CD14-positive monocyte (primary cell): ENCODE data around the gene BTBD7. TPM values are rescaled to one million over a fixed set of nuclear protein-coding genes. Genes with fewer than 3 reads are reported as not detected.

Experiments used
- DNase-seq, 3 donors: peaks; one replicate each; pipeline ENCODE4 v3.0.0-alpha.2; 2011 to 2022
- H2AFZ ChIP-seq: 2 replicates; pipeline ENCODE4 v1.6.0; 2012; ENCODE audit warnings: mild to moderate bottlenecking, low read depth, low read length, inconsistent platforms; ENCODE audit not compliant: insufficient read depth, poor library complexity, severe bottlenecking
- H3K27ac ChIP-seq, 2 donors: 1 replicate in 1 of 2; 2 replicates in 1 of 2; pipeline ENCODE4 v1.5.1; 2012 to 2013; ENCODE audit warnings: low read length in 2 of 2, control low read depth in 1 of 2, inconsistent platforms in 1 of 2, low read depth in 1 of 2, mild to moderate bottlenecking in 1 of 2
- H3K27me3 ChIP-seq, 2 donors: one replicate each; pipeline versions ENCODE4 v1.6.0 to v1.6.1; 2011 to 2013; ENCODE audit warnings: low read length in 2 of 2; ENCODE audit not compliant: control insufficient read depth in 2 of 2, insufficient read depth in 2 of 2
- H3K36me3 ChIP-seq, 2 donors: replicated peaks in 1 of 2; 1 replicate in 1 of 2; 2 replicates in 1 of 2; pipeline versions ENCODE4 v1.5.1 to v1.6.1; 2012 to 2013; ENCODE audit warnings: low read length in 2 of 2, control low read depth in 1 of 2, inconsistent platforms in 1 of 2, mild to moderate bottlenecking in 1 of 2; ENCODE audit not compliant: insufficient read depth in 2 of 2, control insufficient read depth in 1 of 2
- H3K4me1 ChIP-seq, 2 donors: 1 replicate in 1 of 2; 2 replicates in 1 of 2; pipeline versions ENCODE4 v1.5.1 to v1.6.1; 2012 to 2013; ENCODE audit warnings: low read length in 2 of 2, control low read depth in 1 of 2, inconsistent platforms in 1 of 2, mild to moderate bottlenecking in 1 of 2, moderate library complexity in 1 of 2; ENCODE audit not compliant: insufficient read depth in 2 of 2, control insufficient read depth in 1 of 2
- H3K4me2 ChIP-seq: replicated peaks from 2 replicates; pipeline ENCODE3; 2012; ENCODE audit warnings: low read length, moderate library complexity, mild to moderate bottlenecking; ENCODE audit not compliant: poor library complexity, severe bottlenecking; ENCODE audit errors: extremely low read depth
- H3K4me3 ChIP-seq, 3 experiments: fragments of 200-600 bp in 1 of 3; sonication (generic) in 1 of 3; replicated peaks in 1 of 3; 1 replicate in 2 of 3; 2 replicates in 1 of 3; pipeline ENCODE4 v1.5.1; 2011 to 2013; ENCODE audit warnings: low read length in 3 of 3, mild to moderate bottlenecking in 3 of 3, control low read depth in 2 of 3, low read depth in 2 of 3, inconsistent platforms in 1 of 3, moderate library complexity in 1 of 3
- H3K79me2 ChIP-seq: 2 replicates; pipeline ENCODE4 v1.6.0; 2012; ENCODE audit warnings: mild to moderate bottlenecking, control low read depth, inconsistent platforms, low read length, moderate library complexity; ENCODE audit not compliant: insufficient read depth
- H3K9ac ChIP-seq: 2 replicates; pipeline ENCODE4 v1.6.0; 2017; ENCODE audit warnings: low read length, mild to moderate bottlenecking; ENCODE audit not compliant: insufficient read depth, poor library complexity, severe bottlenecking
- H3K9me3 ChIP-seq, 2 donors: replicated peaks in 1 of 2; 1 replicate in 1 of 2; 2 replicates in 1 of 2; pipeline versions ENCODE4 v1.5.1 to v1.6.1; 2012 to 2013; ENCODE audit warnings: low read length in 2 of 2, control low read depth in 1 of 2; ENCODE audit not compliant: control insufficient read depth in 1 of 2, insufficient read depth in 1 of 2
- H4K20me1 ChIP-seq: 2 replicates; pipeline ENCODE4 v1.6.0; 2012; ENCODE audit warnings: mild to moderate bottlenecking, low read length, control low read depth, moderate library complexity; ENCODE audit not compliant: insufficient read depth
- H3K27ac Mint-ChIP-seq, 7 donors: one replicate each; pipeline ENCODE4 v1.8.0; 2020; ENCODE audit warnings: mild to moderate bottlenecking in 7 of 7, mixed read lengths in 7 of 7, moderate library complexity in 6 of 7, inconsistent platforms in 2 of 7
- H3K27me3 Mint-ChIP-seq, 3 donors: one replicate each; pipeline ENCODE4 v1.8.0; 2021 to 2022; ENCODE audit warnings: low read depth in 3 of 3, mild to moderate bottlenecking in 3 of 3, mixed read lengths in 3 of 3, moderate library complexity in 3 of 3, inconsistent platforms in 1 of 3
- H3K36me3 Mint-ChIP-seq, 2 donors: one replicate each; pipeline ENCODE4 v1.8.0; 2020; ENCODE audit warnings: mixed read lengths in 2 of 2, inconsistent platforms in 1 of 2, mild to moderate bottlenecking in 1 of 2
- H3K4me1 Mint-ChIP-seq: one replicate; pipeline ENCODE4 v1.8.0; 2020; ENCODE audit warnings: mild to moderate bottlenecking, mixed read lengths
- H3K4me3 Mint-ChIP-seq, 2 donors: one replicate each; pipeline ENCODE4 v1.8.0; 2020; ENCODE audit warnings: mild to moderate bottlenecking in 2 of 2, mixed read lengths in 2 of 2, moderate library complexity in 1 of 2
- H3K9me3 Mint-ChIP-seq, 7 donors: one replicate each; pipeline ENCODE4 v1.8.0; 2020 to 2022; ENCODE audit warnings: mixed read lengths in 7 of 7, mild to moderate bottlenecking in 6 of 7, moderate library complexity in 6 of 7, inconsistent platforms in 2 of 7
- WGBS: methylation state at CpG from one replicate; pipeline ENCODE4 v1.1.5; 2013; ENCODE audit warnings: missing lambda C conversion rate; ENCODE audit not compliant: insufficient coverage; 5-methylcytosine and 5-hydroxymethylcytosine counted together
- intact Hi-C, 2 donors: fragments of 100-400 bp; cut with micrococcal nuclease; formaldehyde crosslinking; loops; one replicate each; pipeline versions ENCODE4 v1.15.0 to v1.15.1; 2023
- polyA plus RNA-seq, 3 donors: library from polyadenylated mRNA; depleted of rRNA in 1 of 3; unstranded in 2 of 3; stranded (reverse) in 1 of 3; fragments of 300-500 nt in 2 of 3; fragments of >200 nt in 1 of 3; fragmentation: Illumina TruSeq in 2 of 3; gene quantifications; 1 replicate in 2 of 3; 2 replicates in 1 of 3; pipeline ENCODE4 v1.2.3, GENCODE V29; 2012 to 2021
- TF ChIP-seq, protein P1 (sequence below): fragments of 200-600 bp; IDR thresholded peaks from one replicate; pipeline ENCODE4 v1.8.0; 2022; ENCODE audit warnings: antibody characterized with exemption, mild to moderate bottlenecking

Gene BTBD7
- polyA plus RNA-seq, 3 donors = 8.3 to 8.6 (median 8.5) TPM

DNA sequence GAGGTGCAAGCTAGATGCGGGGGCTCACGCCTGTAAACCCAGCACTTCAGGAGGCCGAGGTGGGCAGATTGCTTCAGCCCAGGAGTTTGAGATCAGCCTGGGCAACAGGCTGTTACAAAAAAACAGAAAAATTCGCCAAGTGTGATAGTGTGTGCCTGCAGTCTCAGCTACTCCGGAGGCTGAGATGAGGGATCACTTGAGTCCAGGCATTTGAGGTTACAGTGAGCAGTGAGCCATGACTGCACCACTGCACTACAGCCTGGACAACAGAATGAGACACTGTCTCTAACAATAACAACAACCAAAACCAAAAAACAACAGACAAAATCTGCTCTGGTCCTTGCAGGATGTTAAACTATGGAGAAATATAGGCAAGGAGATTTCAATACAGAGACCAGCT is 13.9 kb downstream of the BTBD7 start:
- no peak overlapping the region for H3K9ac ChIP-seq
- H3K4me1 ChIP-seq = peaks cover 29 to 41% of the 10 kb centered on the region in 2 donors
- peak overlapping the region in 4 of 7 donors; percentile 0 to 72 (median 36) for H3K27ac Mint-ChIP-seq
- intact Hi-C loops = no loop called here
- peaks cover 0 to 13% of the 10 kb centered on the region in 2 donors for H3K36me3 ChIP-seq
- 92% methylated on average over 5 of the region's 5 CpGs for whole genome bisulfite sequencing
- H2AFZ ChIP-seq = no peak overlapping the region
- H4K20me1 ChIP-seq = peaks cover 98% of the 10 kb centered on the region
- H3K27ac ChIP-seq = peak overlapping the region in 1 of 2 donors; percentile 57
- peaks cover 51% of the 10 kb centered on the region for H3K4me1 Mint-ChIP-seq
- no peak overlapping the region for H3K4me3 Mint-ChIP-seq
- no peak overlapping the region for H3K4me3 ChIP-seq
- no peak overlapping the region for H3K4me2 ChIP-seq
- DNase-seq = no peak
- H3K79me2 ChIP-seq = peaks cover 96% of the 10 kb centered on the region
- H3K27me3 ChIP-seq = no peaks in the 10 kb centered on the region
- H3K36me3 Mint-ChIP-seq = peaks cover 5 to 12% of the 10 kb centered on the region in 2 donors
- TF ChIP-seq, protein P1, sequence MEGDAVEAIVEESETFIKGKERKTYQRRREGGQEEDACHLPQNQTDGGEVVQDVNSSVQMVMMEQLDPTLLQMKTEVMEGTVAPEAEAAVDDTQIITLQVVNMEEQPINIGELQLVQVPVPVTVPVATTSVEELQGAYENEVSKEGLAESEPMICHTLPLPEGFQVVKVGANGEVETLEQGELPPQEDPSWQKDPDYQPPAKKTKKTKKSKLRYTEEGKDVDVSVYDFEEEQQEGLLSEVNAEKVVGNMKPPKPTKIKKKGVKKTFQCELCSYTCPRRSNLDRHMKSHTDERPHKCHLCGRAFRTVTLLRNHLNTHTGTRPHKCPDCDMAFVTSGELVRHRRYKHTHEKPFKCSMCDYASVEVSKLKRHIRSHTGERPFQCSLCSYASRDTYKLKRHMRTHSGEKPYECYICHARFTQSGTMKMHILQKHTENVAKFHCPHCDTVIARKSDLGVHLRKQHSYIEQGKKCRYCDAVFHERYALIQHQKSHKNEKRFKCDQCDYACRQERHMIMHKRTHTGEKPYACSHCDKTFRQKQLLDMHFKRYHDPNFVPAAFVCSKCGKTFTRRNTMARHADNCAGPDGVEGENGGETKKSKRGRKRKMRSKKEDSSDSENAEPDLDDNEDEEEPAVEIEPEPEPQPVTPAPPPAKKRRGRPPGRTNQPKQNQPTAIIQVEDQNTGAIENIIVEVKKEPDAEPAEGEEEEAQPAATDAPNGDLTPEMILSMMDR = no peak
- peaks cover 0 to 3% (median 0%) of the 10 kb centered on the region in 7 donors for H3K9me3 Mint-ChIP-seq
- H3K27me3 Mint-ChIP-seq = no peaks in the 10 kb centered on the region
- H3K9me3 ChIP-seq = no peaks in the 10 kb centered on the region

DNA sequence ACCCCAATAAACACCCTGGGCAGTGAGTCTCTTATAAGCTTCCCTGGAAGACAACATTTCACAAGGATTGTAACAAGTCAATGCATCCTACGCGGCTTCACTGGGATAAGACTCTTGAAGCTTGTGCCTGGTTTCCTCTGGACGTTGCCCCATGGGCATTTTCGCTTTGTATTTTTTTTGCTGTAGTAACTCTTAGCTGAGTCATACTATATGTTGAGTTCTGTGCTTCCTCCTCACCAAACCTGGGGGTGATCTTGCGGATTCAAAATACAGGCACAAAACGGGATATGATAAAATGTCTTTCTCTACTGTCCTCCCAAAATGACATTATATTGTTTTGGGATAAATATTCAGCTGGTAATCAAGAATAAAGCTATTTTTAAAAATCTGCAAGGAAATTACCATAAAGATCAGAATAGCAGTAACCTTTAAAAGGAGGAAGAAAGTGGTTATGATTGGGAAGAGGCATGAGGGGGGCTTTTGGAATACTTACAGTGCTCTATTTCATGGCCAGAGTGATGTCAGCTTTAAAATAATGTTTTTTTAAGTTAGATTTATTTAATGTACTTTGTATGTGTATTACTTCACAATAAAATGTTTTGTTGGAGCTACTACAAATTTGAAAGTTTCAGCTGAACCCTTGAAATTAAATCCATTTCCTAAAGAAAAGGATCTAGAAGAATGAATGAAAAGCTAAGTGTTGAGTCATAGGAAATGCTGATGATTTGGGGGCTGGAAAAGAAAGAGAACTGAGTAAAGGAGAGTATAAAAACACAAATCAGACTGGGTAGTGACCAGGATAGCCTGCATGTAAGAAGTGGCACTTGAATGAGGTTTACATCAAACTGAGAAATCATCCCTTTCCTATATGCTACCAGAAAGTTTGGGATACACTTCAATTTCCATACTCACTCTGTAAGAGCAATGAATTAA is 14.7 kb downstream of the BTBD7 start:
- WGBS = no CpG with 5 or more reads among the region's 6 CpGs
- peaks cover 96% of the 10 kb centered on the region for H3K79me2 ChIP-seq
- TF ChIP-seq, protein P1 = no peak
- Mint-ChIP-seq H3K27me3 (no peaks in the 10 kb centered on the region), H3K4me3 (peak overlapping the region; percentile 2 to 74), H3K36me3 (peaks cover 5 to 9% of the 10 kb centered on the region in 2 donors), H3K9me3 (peaks cover 0 to 3% (median 0%) of the 10 kb centered on the region in 7 donors), H3K27ac (peak overlapping the region; percentile 41 to 82 (median 72)), H3K4me1 (peaks cover 43% of the 10 kb centered on the region)
- peak overlapping the region in 1 of 3 experiments; percentile 49 for H3K4me3 ChIP-seq
- peak; percentile 58 to 70 (median 70) for DNase-seq
- peaks cover 98% of the 10 kb centered on the region for H4K20me1 ChIP-seq
- no peak overlapping the region for H3K9ac ChIP-seq
- H2AFZ ChIP-seq = no peak overlapping the region
- H3K4me2 ChIP-seq = peak overlapping the region; percentile 57
- H3K9me3 ChIP-seq = no peaks in the 10 kb centered on the region
- H3K4me1 ChIP-seq = peaks cover 22 to 35% of the 10 kb centered on the region in 2 donors
- peaks cover 0 to 13% of the 10 kb centered on the region in 2 donors for H3K36me3 ChIP-seq
- H3K27me3 ChIP-seq = no peaks in the 10 kb centered on the region
- H3K27ac ChIP-seq = peak overlapping the region in 1 of 2 donors; percentile 57
- intact Hi-C loops = no loop called here
